K562 (cell line): ENCODE results near the gene CD82.

ENCODE experiments used
- CHD1 ChIP-seq: fragments of 200-600 bp; sonication (generic); IDR thresholded peaks from one replicate; pipeline ENCODE4 v1.6.1; 2012; ENCODE audit warnings: mild to moderate bottlenecking, moderate library complexity, low read length, inconsistent platforms
- FOXM1 ChIP-seq, 2 experiments: fragments of 450-650 bp in 1 of 2; sonication (generic) in 1 of 2; formaldehyde crosslinking in 1 of 2; IDR thresholded peaks; 2 replicates each; pipeline versions ENCODE4 v1.6.1 to v1.9.0; 2017 to 2022; ENCODE audit warnings: low read depth in 2 of 2, mild to moderate bottlenecking in 2 of 2, missing genetic modification reagents in 1 of 2, moderate library complexity in 1 of 2
- HNRNPLL ChIP-seq: fragments of 200-400 bp; formaldehyde crosslinking; IDR thresholded peaks from 2 replicates; pipeline ENCODE4 v1.6.1; 2017; ENCODE audit warnings: low read length, low read depth, mild to moderate bottlenecking; ENCODE audit not compliant: poor library complexity, severe bottlenecking
- MAX ChIP-seq: sonication (generic); formaldehyde crosslinking; IDR thresholded peaks from 2 replicates; pipeline ENCODE4 v1.9.0; 2022; ENCODE audit warnings: mild to moderate bottlenecking, missing genetic modification reagents
- PATZ1 ChIP-seq: fragments of 250-450 bp; sonication (Bioruptor Pico); IDR thresholded peaks from 2 replicates; pipeline ENCODE4 v1.5.0; 2020; ENCODE audit warnings: mild to moderate bottlenecking, borderline replicate concordance
- POLR2AphosphoS5 ChIP-seq: IDR thresholded peaks from 2 replicates; pipeline ENCODE4 v1.6.1; 2011; ENCODE audit warnings: mild to moderate bottlenecking, low read depth, low read length, moderate library complexity; ENCODE audit not compliant: control insufficient read depth, insufficient read depth
- PTBP1 ChIP-seq: fragments of 200-400 bp; formaldehyde crosslinking; IDR thresholded peaks from 2 replicates; pipeline ENCODE4 v1.6.1; 2017; ENCODE audit warnings: low read depth, low read length
- SREBF2 ChIP-seq: sonication (generic); formaldehyde crosslinking; IDR thresholded peaks from 2 replicates; pipeline ENCODE4 v1.4.0; 2020; ENCODE audit warnings: mild to moderate bottlenecking, missing genetic modification reagents

- TF ChIP-seq POLR2AphosphoS5 (no peak), CHD1 (no peak), PATZ1 (CRISPR knock-in tag) (no peak), HNRNPLL (no peak), SREBF2 (CRISPR knock-in tag) (no peak), MAX (CRISPR knock-in tag) (no peak), PTBP1 (no peak), FOXM1 (IDR thresholded peaks at IDR 0.05; ENCODE audit: low read depth) (no peak), FOXM1 (CRISPR knock-in tag; IDR thresholded peaks at IDR 0.05; ENCODE audit: low read depth) (no peak)
These were observed 43.2 kb downstream of the CD82 start for GRCh38 chr11:44608651-44608990.
